Transverse colon (tissue), 4 donors: ENCODE results near the gene IGSF6.

Source experiments
- EP300 ChIP-seq: sonication (generic); formaldehyde crosslinking; IDR thresholded peaks from one replicate; pipeline ENCODE4 v1.6.1; 2017; ENCODE audit warnings: antibody characterized with exemption, low read depth
- POLR2A ChIP-seq: fragments of 450-650 bp; IDR thresholded peaks from one replicate; pipeline ENCODE4 v1.6.1; 2016; ENCODE audit warnings: antibody characterized with exemption, mild to moderate bottlenecking, moderate library complexity
- POLR2AphosphoS5 ChIP-seq, 3 donors: sonication (generic); formaldehyde crosslinking; IDR thresholded peaks; one replicate each; pipeline ENCODE4 v1.6.1; 2016; ENCODE audit warnings: antibody characterized with exemption in 3 of 3
- TF ChIP-seq, protein P1 (sequence below), 5 experiments: fragments of 200-600 bp in 3 of 5; fragments of 450-650 bp in 2 of 5; sonication (generic) in 3 of 5; IDR thresholded peaks; 1 replicate in 2 of 5; 2 replicates in 3 of 5; pipeline ENCODE4 v1.5.1; 2016 to 2017; ENCODE audit warnings: antibody characterized with exemption in 5 of 5, inconsistent platforms in 3 of 5, mild to moderate bottlenecking in 2 of 5, moderate library complexity in 1 of 5

DNA sequence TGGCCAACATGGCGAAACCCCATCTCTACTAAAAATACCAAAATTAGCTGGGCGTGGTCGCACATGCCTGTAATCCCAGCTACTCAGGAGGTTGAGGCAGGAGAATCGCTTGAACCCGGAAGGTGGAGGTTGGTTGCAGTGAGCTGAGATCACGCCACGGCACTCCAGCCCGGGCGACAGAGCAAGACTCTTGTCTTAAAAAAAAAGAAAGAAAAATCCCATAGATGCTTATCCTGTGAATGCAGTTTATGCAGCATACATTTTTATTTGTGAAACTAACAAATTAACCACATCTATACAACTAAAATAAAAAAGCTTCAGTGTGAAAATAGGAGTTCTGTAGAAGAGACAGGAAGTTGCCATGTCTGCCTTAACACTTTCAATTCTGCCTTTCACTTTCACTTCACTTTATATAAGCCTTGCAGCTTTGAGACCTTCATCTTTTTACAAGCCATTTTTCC, 7.1 kb downstream of the IGSF6 start:
- TF ChIP-seq EP300 (no peak), POLR2A (no peak), POLR2AphosphoS5 (IDR thresholded peaks at IDR 0.05) (no peak)
- TF ChIP-seq, protein P1, sequence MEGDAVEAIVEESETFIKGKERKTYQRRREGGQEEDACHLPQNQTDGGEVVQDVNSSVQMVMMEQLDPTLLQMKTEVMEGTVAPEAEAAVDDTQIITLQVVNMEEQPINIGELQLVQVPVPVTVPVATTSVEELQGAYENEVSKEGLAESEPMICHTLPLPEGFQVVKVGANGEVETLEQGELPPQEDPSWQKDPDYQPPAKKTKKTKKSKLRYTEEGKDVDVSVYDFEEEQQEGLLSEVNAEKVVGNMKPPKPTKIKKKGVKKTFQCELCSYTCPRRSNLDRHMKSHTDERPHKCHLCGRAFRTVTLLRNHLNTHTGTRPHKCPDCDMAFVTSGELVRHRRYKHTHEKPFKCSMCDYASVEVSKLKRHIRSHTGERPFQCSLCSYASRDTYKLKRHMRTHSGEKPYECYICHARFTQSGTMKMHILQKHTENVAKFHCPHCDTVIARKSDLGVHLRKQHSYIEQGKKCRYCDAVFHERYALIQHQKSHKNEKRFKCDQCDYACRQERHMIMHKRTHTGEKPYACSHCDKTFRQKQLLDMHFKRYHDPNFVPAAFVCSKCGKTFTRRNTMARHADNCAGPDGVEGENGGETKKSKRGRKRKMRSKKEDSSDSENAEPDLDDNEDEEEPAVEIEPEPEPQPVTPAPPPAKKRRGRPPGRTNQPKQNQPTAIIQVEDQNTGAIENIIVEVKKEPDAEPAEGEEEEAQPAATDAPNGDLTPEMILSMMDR (IDR thresholded peaks at IDR 0.05), result no peak
